Adrenal gland (tissue), 5 donors: Measurements from ENCODE around the gene ZCCHC14.

ENCODE experiments used
- POLR2A ChIP-seq, 2 donors: fragments of 450-650 bp; IDR thresholded peaks; one replicate each; pipeline ENCODE4 v1.6.1; 2017; ENCODE audit warnings: antibody characterized with exemption in 2 of 2, mild to moderate bottlenecking in 2 of 2, moderate library complexity in 1 of 2
- TF ChIP-seq, protein P1 (sequence below), 6 experiments: fragments of 450-650 bp in 4 of 6; fragments of 200-600 bp in 2 of 6; sonication (generic) in 1 of 6; IDR thresholded peaks; 1 replicate in 5 of 6; 2 replicates in 1 of 6; pipeline versions ENCODE4 v1.5.1 to v1.8.0; 2016 to 2021; ENCODE audit warnings: antibody characterized with exemption in 6 of 6, mild to moderate bottlenecking in 2 of 6, moderate library complexity in 1 of 6
- donor health status: DM: no; HTN: no; CAD: no.

DNA sequence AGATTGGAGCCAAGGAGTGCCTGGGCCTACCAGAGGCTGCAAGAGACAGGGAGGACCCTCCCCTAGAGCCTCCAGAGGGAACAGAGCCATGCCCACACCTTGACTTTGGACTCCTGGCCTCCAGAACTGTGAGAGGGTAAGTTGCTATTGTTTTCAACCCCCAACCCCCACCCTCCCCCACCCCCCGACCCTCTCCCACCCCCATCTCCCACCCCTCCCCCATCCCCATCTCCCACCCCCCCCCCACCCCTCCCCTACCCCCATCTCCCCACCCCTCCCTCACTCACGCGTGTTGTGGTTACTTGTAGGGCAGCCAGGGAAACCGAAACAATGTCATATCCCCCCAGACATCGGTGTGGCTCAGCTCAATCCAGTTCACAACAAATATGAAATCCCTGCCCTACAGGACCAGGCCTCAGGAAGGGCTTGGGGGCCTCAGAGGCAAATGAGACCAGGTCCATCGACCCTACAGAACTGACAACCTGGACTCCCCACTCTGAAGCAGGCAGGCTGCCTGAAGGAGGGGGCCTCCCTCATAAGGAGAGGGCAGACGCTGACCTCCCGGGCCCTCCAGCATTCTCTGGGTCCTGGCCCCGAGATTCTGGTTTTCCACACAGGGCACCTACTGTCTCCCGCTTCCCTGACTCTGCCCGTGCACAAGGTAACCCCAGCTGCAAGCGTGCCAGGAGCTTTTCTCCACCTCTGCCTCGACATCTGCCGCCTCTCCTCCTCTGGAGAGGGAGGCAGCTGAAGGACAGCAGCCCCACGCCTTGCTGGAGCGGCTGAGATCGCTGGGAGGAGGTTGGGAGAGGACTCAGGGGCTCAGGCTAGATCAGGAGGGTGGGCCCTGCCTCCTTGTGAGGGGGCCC, 3.0 kb upstream of the ZCCHC14 start:
- TF ChIP-seq, protein P1, sequence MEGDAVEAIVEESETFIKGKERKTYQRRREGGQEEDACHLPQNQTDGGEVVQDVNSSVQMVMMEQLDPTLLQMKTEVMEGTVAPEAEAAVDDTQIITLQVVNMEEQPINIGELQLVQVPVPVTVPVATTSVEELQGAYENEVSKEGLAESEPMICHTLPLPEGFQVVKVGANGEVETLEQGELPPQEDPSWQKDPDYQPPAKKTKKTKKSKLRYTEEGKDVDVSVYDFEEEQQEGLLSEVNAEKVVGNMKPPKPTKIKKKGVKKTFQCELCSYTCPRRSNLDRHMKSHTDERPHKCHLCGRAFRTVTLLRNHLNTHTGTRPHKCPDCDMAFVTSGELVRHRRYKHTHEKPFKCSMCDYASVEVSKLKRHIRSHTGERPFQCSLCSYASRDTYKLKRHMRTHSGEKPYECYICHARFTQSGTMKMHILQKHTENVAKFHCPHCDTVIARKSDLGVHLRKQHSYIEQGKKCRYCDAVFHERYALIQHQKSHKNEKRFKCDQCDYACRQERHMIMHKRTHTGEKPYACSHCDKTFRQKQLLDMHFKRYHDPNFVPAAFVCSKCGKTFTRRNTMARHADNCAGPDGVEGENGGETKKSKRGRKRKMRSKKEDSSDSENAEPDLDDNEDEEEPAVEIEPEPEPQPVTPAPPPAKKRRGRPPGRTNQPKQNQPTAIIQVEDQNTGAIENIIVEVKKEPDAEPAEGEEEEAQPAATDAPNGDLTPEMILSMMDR (IDR thresholded peaks at IDR 0.05): no peak
- TF ChIP-seq POLR2A (IDR thresholded peaks at IDR 0.05): no peak
